ENCODE results near the gene KRTAP1-5.

The KRTAP1-5 gene

DNA sequence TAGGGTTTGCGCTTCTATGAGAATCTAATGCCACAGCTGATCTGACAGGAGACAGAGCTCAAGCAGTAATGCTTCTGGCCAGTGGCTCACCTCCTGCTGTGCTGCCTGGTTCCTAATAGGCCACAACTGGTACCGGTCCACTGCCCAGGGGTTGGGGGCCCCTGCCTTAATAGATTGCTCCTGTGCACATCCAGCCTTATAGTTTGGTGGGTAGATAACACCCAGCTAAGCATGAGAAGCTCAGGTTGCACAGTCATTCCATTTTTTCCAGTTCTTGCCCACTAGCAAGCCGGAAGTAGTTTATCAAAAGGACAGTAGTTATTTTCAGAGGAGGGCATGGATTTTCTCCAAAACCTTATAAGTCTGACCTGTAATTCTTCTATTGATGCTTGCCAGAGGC is 7.6 kb downstream of the KRTAP1-5 start:
- TF ChIP-seq, protein P1, sequence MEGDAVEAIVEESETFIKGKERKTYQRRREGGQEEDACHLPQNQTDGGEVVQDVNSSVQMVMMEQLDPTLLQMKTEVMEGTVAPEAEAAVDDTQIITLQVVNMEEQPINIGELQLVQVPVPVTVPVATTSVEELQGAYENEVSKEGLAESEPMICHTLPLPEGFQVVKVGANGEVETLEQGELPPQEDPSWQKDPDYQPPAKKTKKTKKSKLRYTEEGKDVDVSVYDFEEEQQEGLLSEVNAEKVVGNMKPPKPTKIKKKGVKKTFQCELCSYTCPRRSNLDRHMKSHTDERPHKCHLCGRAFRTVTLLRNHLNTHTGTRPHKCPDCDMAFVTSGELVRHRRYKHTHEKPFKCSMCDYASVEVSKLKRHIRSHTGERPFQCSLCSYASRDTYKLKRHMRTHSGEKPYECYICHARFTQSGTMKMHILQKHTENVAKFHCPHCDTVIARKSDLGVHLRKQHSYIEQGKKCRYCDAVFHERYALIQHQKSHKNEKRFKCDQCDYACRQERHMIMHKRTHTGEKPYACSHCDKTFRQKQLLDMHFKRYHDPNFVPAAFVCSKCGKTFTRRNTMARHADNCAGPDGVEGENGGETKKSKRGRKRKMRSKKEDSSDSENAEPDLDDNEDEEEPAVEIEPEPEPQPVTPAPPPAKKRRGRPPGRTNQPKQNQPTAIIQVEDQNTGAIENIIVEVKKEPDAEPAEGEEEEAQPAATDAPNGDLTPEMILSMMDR (IDR thresholded peaks at IDR 0.05; ENCODE audit: extremely low read depth, insufficient read depth, missing control alignments) = no peak
- DNase-seq (ENCODE audit: low spot score) = no peak
- in situ Hi-C loops (cut with MboI; ENCODE audit: low pct_unique_long_range_greater_than_20kb, low sequenced_read_pairs, unreplicated experiment) = no loop called here

DNA sequence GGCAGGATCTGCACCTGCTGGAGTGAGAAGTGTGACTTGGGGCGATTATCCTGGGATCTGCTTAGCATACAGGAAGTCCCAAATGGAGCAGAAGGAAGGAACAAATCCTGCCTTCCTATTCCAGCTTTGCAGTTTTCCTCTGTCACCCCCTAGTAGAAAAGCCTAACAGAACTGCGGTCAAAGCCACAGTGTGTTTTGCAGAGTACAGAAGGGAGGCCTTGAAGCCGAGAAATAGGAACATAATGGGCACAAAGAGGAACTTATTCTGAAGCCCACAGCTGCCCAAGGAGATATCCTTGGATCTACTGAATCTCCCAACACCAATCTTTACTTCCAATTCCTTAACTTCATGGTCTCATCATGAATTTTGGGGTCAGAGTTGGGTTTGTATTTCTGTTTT is 8.5 kb downstream of the KRTAP1-5 start:
- TF ChIP-seq, protein P1 (IDR thresholded peaks at IDR 0.05; ENCODE audit: extremely low read depth, insufficient read depth, missing control alignments) = no peak
- in situ Hi-C loops (cut with MboI; ENCODE audit: low pct_unique_long_range_greater_than_20kb, low sequenced_read_pairs, unreplicated experiment) = no loop called here
- DNase-seq (ENCODE audit: low spot score) = no peak

DNA sequence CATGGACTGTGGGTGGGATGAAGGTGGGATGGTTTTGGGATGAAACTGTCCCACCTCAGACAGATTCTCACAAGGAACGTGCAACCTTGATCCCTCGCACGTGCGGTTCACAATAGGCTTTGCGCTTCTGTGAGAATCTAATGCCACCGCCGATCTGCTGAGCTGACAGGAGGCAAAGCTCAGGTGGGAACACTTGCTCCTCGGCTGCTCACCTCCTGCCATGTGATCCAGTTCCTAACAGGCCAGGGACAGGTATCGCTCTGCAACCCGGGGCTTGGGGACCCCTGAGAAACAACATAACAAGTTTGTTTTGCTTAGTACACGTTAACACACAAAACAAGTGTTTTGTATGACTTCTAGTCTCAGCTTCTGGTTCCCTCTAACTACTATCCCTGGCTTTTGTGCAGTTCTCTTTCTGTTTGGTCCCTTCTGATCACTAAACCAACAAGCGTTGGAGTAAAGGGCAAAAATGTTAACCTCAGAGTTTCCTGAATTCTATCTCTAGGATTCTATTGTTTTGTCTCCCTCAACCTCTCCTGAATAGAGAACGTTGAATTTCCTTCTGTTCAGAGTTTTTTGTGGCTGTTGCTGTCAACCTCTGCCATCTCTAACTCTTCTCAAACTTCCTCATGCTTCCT is 10.3 kb downstream of the KRTAP1-5 start:
- in situ Hi-C loops (cut with MboI; ENCODE audit: low pct_unique_long_range_greater_than_20kb, low sequenced_read_pairs, unreplicated experiment) = no loop called here
- TF ChIP-seq, protein P1 (IDR thresholded peaks at IDR 0.05; ENCODE audit: extremely low read depth, insufficient read depth, missing control alignments) = no peak
- no peak for DNase-seq (ENCODE audit: low spot score)

DNA sequence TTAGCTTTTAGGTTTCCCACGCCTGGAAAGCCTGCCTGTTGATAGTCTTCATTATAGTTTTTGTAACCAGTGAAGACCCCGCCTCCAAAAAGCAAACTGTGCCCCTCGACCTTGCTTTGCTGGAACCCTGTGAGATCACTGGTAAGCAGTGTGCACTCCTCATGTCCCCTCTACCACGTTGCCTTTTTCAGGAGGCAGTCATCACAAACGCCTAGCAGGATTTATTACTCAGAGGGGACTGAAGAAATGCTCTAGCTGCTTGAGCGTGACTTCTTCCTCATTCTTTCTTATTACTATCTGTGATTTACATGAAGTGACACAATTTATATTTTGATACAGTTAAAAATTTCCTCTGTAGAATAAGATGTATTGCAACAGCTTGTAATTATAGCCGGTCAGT is 11.6 kb downstream of the KRTAP1-5 start:
- DNase-seq (ENCODE audit: low spot score) = no peak
- TF ChIP-seq, protein P1 (IDR thresholded peaks at IDR 0.05; ENCODE audit: extremely low read depth, insufficient read depth, missing control alignments) = no peak
- in situ Hi-C loops (cut with MboI; ENCODE audit: low pct_unique_long_range_greater_than_20kb, low sequenced_read_pairs, unreplicated experiment) = no loop called here

DNA sequence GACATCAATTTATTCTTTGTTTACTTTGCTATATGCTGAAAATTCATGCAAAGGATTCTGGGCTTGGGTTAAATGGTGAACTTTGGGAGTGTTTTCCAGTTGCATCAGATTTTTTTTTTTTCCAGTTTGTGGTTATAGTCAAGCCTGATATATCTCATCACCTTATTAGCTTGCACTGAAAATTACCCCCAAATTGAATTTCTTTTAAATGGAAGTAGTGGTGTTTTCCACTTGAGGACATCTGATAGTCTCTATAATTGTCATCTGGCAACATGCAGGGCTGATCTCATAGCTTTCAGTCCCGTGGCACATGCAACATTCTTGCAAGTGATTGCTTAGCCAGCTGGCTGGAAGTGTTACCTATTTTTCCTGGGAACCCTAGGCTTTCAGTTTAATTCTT is 13.4 kb downstream of the KRTAP1-5 start:
- DNase-seq (ENCODE audit: low spot score) = no peak
- TF ChIP-seq, protein P1 (IDR thresholded peaks at IDR 0.05; ENCODE audit: extremely low read depth, insufficient read depth, missing control alignments) = no peak
- in situ Hi-C loops (cut with MboI; ENCODE audit: low pct_unique_long_range_greater_than_20kb, low sequenced_read_pairs, unreplicated experiment) = no loop called here

DNA sequence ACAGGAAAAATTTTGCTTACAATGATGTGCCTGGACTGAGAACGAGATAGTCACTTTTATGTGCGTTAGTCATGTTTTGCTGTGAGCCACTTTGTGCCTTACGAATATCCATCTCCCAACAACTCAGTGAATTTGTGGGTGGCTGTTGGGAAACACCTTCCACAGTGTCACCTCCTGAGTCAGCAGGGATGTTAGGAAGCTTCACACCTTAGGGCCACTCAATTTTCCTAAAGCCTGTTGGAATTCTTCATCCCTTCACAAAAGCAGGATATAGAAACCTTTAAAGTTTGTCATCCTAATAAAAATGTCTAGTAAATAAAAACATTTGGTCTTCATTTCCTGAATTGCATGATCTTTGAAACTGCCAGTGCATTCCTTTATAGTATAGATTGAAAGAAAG is 13.8 kb downstream of the KRTAP1-5 start:
- no peak for DNase-seq (ENCODE audit: low spot score)
- TF ChIP-seq, protein P1 (IDR thresholded peaks at IDR 0.05; ENCODE audit: extremely low read depth, insufficient read depth, missing control alignments) = no peak
- in situ Hi-C loops (cut with MboI; ENCODE audit: low pct_unique_long_range_greater_than_20kb, low sequenced_read_pairs, unreplicated experiment) = no loop called here

Data from GM13977 (cell line).